DOHH2 (cell line): Measurements from ENCODE around the gene PRODH.
"Not testable (repeated sequence)": the region's sequence is repeated elsewhere in the genome, so short reads cannot be mapped to it uniquely, and the experiment has no call there.

Experiments
- EZH2phosphoT487 ChIP-seq: fragments of 200-600 bp; sonication (generic); IDR thresholded peaks from 2 replicates; pipeline ENCODE4 v1.6.1; 2017; ENCODE audit warnings: borderline replicate concordance, mild to moderate bottlenecking, antibody characterized with exemption, low read length, moderate library complexity, mixed read lengths
- TF ChIP-seq, protein P1 (sequence below): fragments of 200-600 bp; sonication (generic); IDR thresholded peaks from one replicate; pipeline ENCODE4 v1.5.1; 2014; ENCODE audit warnings: antibody characterized with exemption, mild to moderate bottlenecking, low read depth, low read length; ENCODE audit not compliant: poor library complexity, severe bottlenecking

DNA sequence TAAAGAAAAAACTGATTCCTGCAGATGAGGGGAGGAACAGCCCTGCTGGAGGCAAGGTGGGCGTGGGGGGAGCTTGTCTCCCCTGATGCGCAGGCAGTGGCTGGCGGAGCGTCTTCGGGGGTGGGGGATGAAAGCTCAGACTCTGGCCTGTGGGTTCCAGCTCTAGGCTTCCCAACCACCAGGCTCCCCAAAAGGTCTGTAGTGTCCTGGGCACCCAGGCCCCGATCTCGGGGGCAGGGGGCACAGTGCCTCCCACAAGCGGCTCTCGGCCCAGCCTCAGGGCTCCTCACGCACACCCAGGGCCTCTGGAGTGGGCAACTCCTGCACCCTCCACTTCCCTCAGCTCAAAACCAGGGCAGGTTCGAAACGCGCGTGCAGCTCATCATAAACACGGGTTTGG is 20.9 kb upstream of the PRODH start:
- TF ChIP-seq, protein P1, sequence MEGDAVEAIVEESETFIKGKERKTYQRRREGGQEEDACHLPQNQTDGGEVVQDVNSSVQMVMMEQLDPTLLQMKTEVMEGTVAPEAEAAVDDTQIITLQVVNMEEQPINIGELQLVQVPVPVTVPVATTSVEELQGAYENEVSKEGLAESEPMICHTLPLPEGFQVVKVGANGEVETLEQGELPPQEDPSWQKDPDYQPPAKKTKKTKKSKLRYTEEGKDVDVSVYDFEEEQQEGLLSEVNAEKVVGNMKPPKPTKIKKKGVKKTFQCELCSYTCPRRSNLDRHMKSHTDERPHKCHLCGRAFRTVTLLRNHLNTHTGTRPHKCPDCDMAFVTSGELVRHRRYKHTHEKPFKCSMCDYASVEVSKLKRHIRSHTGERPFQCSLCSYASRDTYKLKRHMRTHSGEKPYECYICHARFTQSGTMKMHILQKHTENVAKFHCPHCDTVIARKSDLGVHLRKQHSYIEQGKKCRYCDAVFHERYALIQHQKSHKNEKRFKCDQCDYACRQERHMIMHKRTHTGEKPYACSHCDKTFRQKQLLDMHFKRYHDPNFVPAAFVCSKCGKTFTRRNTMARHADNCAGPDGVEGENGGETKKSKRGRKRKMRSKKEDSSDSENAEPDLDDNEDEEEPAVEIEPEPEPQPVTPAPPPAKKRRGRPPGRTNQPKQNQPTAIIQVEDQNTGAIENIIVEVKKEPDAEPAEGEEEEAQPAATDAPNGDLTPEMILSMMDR: not testable (repeated sequence)
- not testable (repeated sequence) for TF ChIP-seq EZH2phosphoT487
